Umbilical cord (tissue), 2 donors: ENCODE measurements around the gene ZNHIT1. TPM values are rescaled to one million over a fixed set of nuclear protein-coding genes. Genes with fewer than 3 reads are reported as not detected.
"Not testable (repeated sequence)": the region's sequence is repeated elsewhere in the genome, so short reads cannot be mapped to it uniquely, and the experiment has no call there.

Source experiments
- DNase-seq: peaks from one replicate; pipeline ENCODE4 v3.0.0-alpha.2; 2015; ENCODE audit warnings: low spot score
- total RNA-seq: library from RNA; depleted of rRNA; stranded (reverse); fragments of >200 nt; gene quantifications from one replicate; pipeline ENCODE4 v1.2.3, GENCODE V29; 2014; ENCODE audit warnings: low replicate concordance; ENCODE audit not compliant: insufficient read depth

Gene ZNHIT1
- total RNA-seq, 1 donor from 2014 or later: 56.3 TPM

GRCh38 chr7:101186844-101187428 is 31.0 kb upstream of the ZNHIT1 start:
- no peak for DNase-seq

- DNase-seq: no peak
Measured at GRCh38 chr7:101189109-101189508, 28.9 kb upstream of the ZNHIT1 start.

- DNase-seq: no peak
Measured at GRCh38 chr7:101195884-101196283, 22.1 kb upstream of the ZNHIT1 start.

- no peak for DNase-seq
Measured at GRCh38 chr7:101197991-101198390, 20.0 kb upstream of the ZNHIT1 start.

GRCh38 chr7:101198476-101198875 is 19.5 kb upstream of the ZNHIT1 start:
- no peak for DNase-seq

- not testable (repeated sequence) for DNase-seq
Measured at GRCh38 chr7:101199522-101199921, 18.4 kb upstream of the ZNHIT1 start.

GRCh38 chr7:101200504-101200861 is 17.5 kb upstream of the ZNHIT1 start:
- DNase-seq: no peak

- no peak for DNase-seq
Measured at GRCh38 chr7:101200862-101201599, 16.9 kb upstream of the ZNHIT1 start, which contains the start of gene MOGAT3. TSS of gene MOGAT3 (minus strand) at chr7:101201036. CDS start at chr7:101200854, 182 bp downstream.

GRCh38 chr7:101201695-101202602 is 16.0 kb upstream of the ZNHIT1 start:
- DNase-seq: no peak

- DNase-seq: no peak
Measured at GRCh38 chr7:101202603-101202918, 15.4 kb upstream of the ZNHIT1 start.

GRCh38 chr7:101203740-101204738 is 13.9 kb upstream of the ZNHIT1 start:
- not testable (repeated sequence) for DNase-seq

GRCh38 chr7:101205901-101206664 is 11.9 kb upstream of the ZNHIT1 start:
- DNase-seq: no peak

GRCh38 chr7:101206665-101207042 is 11.3 kb upstream of the ZNHIT1 start:
- no peak for DNase-seq

GRCh38 chr7:101207459-101207858 is 10.5 kb upstream of the ZNHIT1 start:
- no peak for DNase-seq

- no peak for DNase-seq
Measured at GRCh38 chr7:101208794-101209193, 9.2 kb upstream of the ZNHIT1 start.

GRCh38 chr7:101210143-101210542 is 7.8 kb upstream of the ZNHIT1 start:
- DNase-seq: no peak

- DNase-seq: no peak
Measured at GRCh38 chr7:101211501-101211900, 6.5 kb upstream of the ZNHIT1 start.

GRCh38 chr7:101212014-101212413 is 6.0 kb upstream of the ZNHIT1 start:
- DNase-seq: no peak

GRCh38 chr7:101216001-101216859 is 1.7 kb upstream of the ZNHIT1 start:
- DNase-seq: no peak
